ENCODE results near the gene EIF3L.

EIF3L gene

GRCh38 chr22:37894939-37895670 is 45.9 kb downstream of the EIF3L start:
- Histone ChIP-seq H3K27me3 (no peaks in the 10 kb centered on the region), H3K36me3 (peaks cover 19% of the 10 kb centered on the region), H3K4me3 (ENCODE audit: low read depth, low read length) (no peak overlapping the region), H3K4me1 (0 out of 2 replicates have a peak, but pooled peaks cover 3% of the 10 kb centered on the region), H3K9me3 (no peaks in the 10 kb centered on the region)
- TF ChIP-seq CTCF (IDR thresholded peaks at IDR 0.05; ENCODE audit: low read depth, low read length) = no peak
- DNase-seq = no peak

DNA sequence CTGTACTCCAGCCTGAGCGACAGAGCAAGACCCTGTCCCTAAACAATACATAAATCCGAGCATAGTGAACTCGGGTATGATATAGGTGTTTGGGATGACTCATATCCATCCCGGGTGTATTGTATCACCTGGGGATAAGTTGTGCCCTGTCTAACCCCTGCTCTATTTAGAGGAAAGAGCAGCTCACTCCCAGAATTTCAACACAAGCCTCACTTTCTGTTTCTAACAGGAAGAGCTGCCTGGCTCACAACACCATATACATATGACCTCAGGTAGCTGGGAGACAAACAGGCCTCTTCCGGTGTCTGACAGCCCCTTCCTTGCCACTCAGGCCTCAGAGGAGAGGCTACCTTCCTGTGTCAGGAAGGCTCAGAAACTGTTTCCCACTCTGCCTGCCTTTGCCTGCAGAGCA is 47.0 kb downstream of the EIF3L start:
- H3K9me3 ChIP-seq = no peaks in the 10 kb centered on the region
- peaks cover 9% of the 10 kb centered on the region; the same call in 1 of the 2 replicates for H3K36me3 ChIP-seq
- TF ChIP-seq CTCF (IDR thresholded peaks at IDR 0.05; ENCODE audit: low read depth, low read length) = no peak
- H3K27me3 ChIP-seq = no peaks in the 10 kb centered on the region
- H3K4me1 ChIP-seq = 0 out of 2 replicates have a peak, but pooled peaks cover 3% of the 10 kb centered on the region
- DNase-seq = no peak
- H3K4me3 ChIP-seq (ENCODE audit: low read depth, low read length) = no peak overlapping the region

- Histone ChIP-seq H3K9me3 (no peaks in the 10 kb centered on the region), H3K36me3 (peaks cover 3% of the 10 kb centered on the region; the same call in 1 of the 2 replicates), H3K4me1 (0 out of 2 replicates have a peak, but pooled peaks cover 3% of the 10 kb centered on the region), H3K4me3 (ENCODE audit: low read depth, low read length) (no peak overlapping the region), H3K27me3 (no peaks in the 10 kb centered on the region)
- TF ChIP-seq CTCF (IDR thresholded peaks at IDR 0.05; ENCODE audit: low read depth, low read length) = no peak
- no peak for DNase-seq
Measured at GRCh38 chr22:37896939-37897338, 47.7 kb downstream of the EIF3L start.

- no peaks in the 10 kb centered on the region for H3K9me3 ChIP-seq
- H3K36me3 ChIP-seq = no peaks in the 10 kb centered on the region
- no peak for DNase-seq
- H3K27me3 ChIP-seq = no peaks in the 10 kb centered on the region
- no peak for TF ChIP-seq CTCF (IDR thresholded peaks at IDR 0.05; ENCODE audit: low read depth, low read length)
- H3K4me3 ChIP-seq (ENCODE audit: low read depth, low read length) = no peak overlapping the region
- 0 out of 2 replicates have a peak, but pooled peaks cover 3% of the 10 kb centered on the region for H3K4me1 ChIP-seq
Measured at GRCh38 chr22:37897807-37898206, 48.6 kb downstream of the EIF3L start.

DNA sequence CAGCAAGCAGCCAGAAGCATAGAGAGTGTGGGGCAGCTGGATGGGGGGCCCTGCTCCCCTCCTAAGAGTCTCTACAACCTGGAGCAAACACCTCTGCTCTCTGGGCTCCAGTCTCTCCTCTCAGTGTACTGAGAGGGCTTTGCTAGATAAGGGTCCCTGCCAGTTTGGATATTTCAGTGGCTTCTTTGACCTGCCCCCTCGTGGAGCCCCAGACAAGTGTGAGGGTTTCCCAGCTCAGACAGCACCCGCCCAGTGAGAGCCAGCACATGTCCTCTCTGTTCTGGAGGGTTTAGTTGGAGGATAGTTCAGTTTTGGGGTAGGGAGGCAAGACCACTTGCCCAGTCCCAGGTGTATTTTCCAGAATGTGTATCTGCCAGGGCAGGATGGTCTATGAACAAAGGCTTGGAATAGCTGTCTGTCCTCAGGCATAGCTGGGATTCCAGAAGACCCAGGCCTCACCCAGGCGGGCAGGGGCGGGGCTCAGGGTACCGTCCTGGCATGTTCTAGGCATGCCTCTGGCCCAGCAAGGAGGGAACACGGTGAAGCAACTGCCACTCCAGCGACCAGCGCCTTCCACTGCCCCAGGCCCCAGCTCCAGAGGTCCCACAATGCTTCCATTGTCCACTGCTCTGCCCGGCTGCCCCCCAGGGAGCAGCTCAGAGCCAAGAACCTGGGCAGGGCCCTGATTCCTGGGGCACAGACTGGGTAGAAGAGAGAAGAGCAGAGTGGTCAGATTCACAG is 49.4 kb downstream of the EIF3L start:
- H3K27me3 ChIP-seq = no peaks in the 10 kb centered on the region
- no peak overlapping the region for H3K4me3 ChIP-seq (ENCODE audit: low read depth, low read length)
- H3K4me1 ChIP-seq = 0 out of 2 replicates have a peak, but pooled peaks cover 3% of the 10 kb centered on the region
- H3K36me3 ChIP-seq = no peaks in the 10 kb centered on the region
- DNase-seq = no peak
- no peak for TF ChIP-seq CTCF (IDR thresholded peaks at IDR 0.05; ENCODE audit: low read depth, low read length)
- H3K9me3 ChIP-seq = no peaks in the 10 kb centered on the region
